ENCODE results near the gene ARHGEF28.

DNA sequence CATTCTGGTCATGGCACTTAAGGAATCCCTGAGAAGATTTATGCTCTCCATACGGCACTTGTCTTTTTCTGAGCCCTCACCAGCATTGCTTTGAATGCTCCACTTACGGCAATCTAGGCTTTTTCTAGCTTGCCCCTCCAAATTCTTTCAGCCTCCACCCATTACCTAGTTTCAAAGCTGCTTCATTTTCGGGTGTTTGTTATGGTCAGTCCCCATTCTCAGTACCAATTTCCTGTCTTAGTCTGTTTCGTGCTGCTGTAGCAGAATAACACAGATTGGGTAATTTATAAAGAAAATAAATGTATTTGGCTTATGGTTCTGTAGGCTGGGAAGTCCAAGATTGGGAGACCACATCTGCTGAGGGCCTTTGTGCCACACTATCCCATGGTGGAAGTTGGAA, 42.0 kb downstream of the ARHGEF28 start:
- no peak for TF ChIP-seq CTCF (IDR thresholded peaks at IDR 0.05; ENCODE audit: low read length)
- TF ChIP-seq EZH2phosphoT487 (IDR thresholded peaks at IDR 0.05; ENCODE audit: low read length) = no peak
- no peak for TF ChIP-seq EZH2 (optimal IDR thresholded peaks at IDR 0.05; ENCODE audit: low read depth, low read length)
